Left lung (tissue), 10 donors: ENCODE data around the gene LAT. TPM values are rescaled to one million over a fixed set of nuclear protein-coding genes. Genes with fewer than 3 reads are reported as not detected.
"Not testable (repeated sequence)": the region's sequence is repeated elsewhere in the genome, so short reads cannot be mapped to it uniquely, and the experiment has no call there.

ENCODE experiments used
- ATAC-seq: fragments of 200-7000 bp; cut with Tn5 transposase; one replicate; pipeline ENCODE4 v1.9.1; 2020; ENCODE audit warnings: moderate library complexity
- DNase-seq, 4 donors: peaks; one replicate each; pipeline ENCODE4 v3.0.0-alpha.2; 2013 to 2020
- H3K27ac ChIP-seq, 2 donors: fragments of 200-600 bp; sonication (generic) in 1 of 2; one replicate each; pipeline versions ENCODE4 v1.5.0 to v1.8.0; 2020 to 2021
- H3K27me3 ChIP-seq, 2 donors: fragments of 200-600 bp; sonication (generic) in 1 of 2; one replicate each; pipeline versions ENCODE4 v1.5.0 to v1.8.0; 2020 to 2021
- H3K36me3 ChIP-seq, 2 donors: fragments of 200-600 bp; sonication (generic) in 1 of 2; one replicate each; pipeline versions ENCODE4 v1.5.0 to v1.8.0; 2020 to 2021
- H3K4me1 ChIP-seq, 2 donors: fragments of 200-600 bp; one replicate each; pipeline ENCODE4 v1.8.0; 2021
- H3K4me3 ChIP-seq, 2 donors: fragments of 200-600 bp; sonication (generic) in 1 of 2; one replicate each; pipeline versions ENCODE4 v1.5.0 to v1.8.0; 2020 to 2021; ENCODE audit warnings: mild to moderate bottlenecking in 1 of 2
- H3K9me3 ChIP-seq, 2 donors: fragments of 200-600 bp; sonication (generic) in 1 of 2; one replicate each; pipeline versions ENCODE4 v1.5.0 to v1.8.0; 2020 to 2021
- intact Hi-C, 2 donors: fragments of 100-400 bp; cut with DNase I; formaldehyde crosslinking; loops; one replicate each; pipeline versions ENCODE4 v1.11.2 to v1.14.2; 2022
- polyA plus RNA-seq, 6 donors: library from polyadenylated mRNA; unstranded; fragments of 120-200 nt; gene quantifications; one replicate each; pipeline ENCODE4 v1.2.1, GENCODE V29; 2013; ENCODE audit not compliant: insufficient read length in 6 of 6
- total RNA-seq, 2 donors: library from RNA; stranded (reverse); fragmentation: NEBNext Ultra II Directional; extraction: Animal tissue kit (Norgen Biotek cat#: 25700); gene quantifications; one replicate each; pipeline ENCODE4 v1.2.1, GENCODE V29; 2021
- TF ChIP-seq, protein P1 (sequence below), 2 donors: fragments of 200-600 bp; sonication (generic) in 1 of 2; IDR thresholded peaks; one replicate each; pipeline versions ENCODE4 v1.5.0 to v1.8.0; 2021; ENCODE audit warnings: antibody characterized with exemption in 2 of 2
- donor health status: DM: no; HTN: yes; CAD: no.
- donor health status: DM: no; HTN: no; CAD: no.

Gene LAT
- total and polyA plus RNA-seq, 8 donors: 5.1 to 14.0 (median 7.0) TPM

GRCh38 chr16:28937222-28937876, 47.5 kb upstream of the LAT start:
- peak in 1 of 4 donors; percentile 36 for DNase-seq
- Histone ChIP-seq H3K27ac (no peak overlapping the region), H3K27me3 (no peaks in the 10 kb centered on the region), H3K9me3 (no peaks in the 10 kb centered on the region), H3K36me3 (no peaks in the 10 kb centered on the region), H3K4me3 (no peak overlapping the region), H3K4me1 (peaks cover 0 to 13% of the 10 kb centered on the region in 2 donors)
- ATAC-seq: no peak
- TF ChIP-seq, protein P1, sequence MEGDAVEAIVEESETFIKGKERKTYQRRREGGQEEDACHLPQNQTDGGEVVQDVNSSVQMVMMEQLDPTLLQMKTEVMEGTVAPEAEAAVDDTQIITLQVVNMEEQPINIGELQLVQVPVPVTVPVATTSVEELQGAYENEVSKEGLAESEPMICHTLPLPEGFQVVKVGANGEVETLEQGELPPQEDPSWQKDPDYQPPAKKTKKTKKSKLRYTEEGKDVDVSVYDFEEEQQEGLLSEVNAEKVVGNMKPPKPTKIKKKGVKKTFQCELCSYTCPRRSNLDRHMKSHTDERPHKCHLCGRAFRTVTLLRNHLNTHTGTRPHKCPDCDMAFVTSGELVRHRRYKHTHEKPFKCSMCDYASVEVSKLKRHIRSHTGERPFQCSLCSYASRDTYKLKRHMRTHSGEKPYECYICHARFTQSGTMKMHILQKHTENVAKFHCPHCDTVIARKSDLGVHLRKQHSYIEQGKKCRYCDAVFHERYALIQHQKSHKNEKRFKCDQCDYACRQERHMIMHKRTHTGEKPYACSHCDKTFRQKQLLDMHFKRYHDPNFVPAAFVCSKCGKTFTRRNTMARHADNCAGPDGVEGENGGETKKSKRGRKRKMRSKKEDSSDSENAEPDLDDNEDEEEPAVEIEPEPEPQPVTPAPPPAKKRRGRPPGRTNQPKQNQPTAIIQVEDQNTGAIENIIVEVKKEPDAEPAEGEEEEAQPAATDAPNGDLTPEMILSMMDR (IDR thresholded peaks at IDR 0.05): no peak
- intact Hi-C loops: loop anchor here in 1 of 2 donors (10.0 kb wide), 1 partner anchor 113 kb away; the partner anchor contains the start of gene ATXN2L

GRCh38 chr16:28938721-28939120, 46.1 kb upstream of the LAT start:
- Histone ChIP-seq H3K4me1 (peaks cover 0 to 13% of the 10 kb centered on the region in 2 donors), H3K27ac (no peak overlapping the region), H3K4me3 (no peak overlapping the region), H3K9me3 (no peaks in the 10 kb centered on the region), H3K27me3 (no peaks in the 10 kb centered on the region), H3K36me3 (no peaks in the 10 kb centered on the region)
- TF ChIP-seq, protein P1 (IDR thresholded peaks at IDR 0.05): no peak
- no peak for ATAC-seq
- DNase-seq: no peak
- intact Hi-C loops: loop anchor here in 1 of 2 donors (10.0 kb wide), 1 partner anchor 114 kb away; the partner anchor contains the start of gene ATXN2L

GRCh38 chr16:28939825-28940224, 45.0 kb upstream of the LAT start:
- not testable (repeated sequence) for H3K4me3 ChIP-seq, DNase-seq, H3K27me3 ChIP-seq, ATAC-seq, H3K27ac ChIP-seq, H3K36me3 ChIP-seq, H3K9me3 ChIP-seq
- H3K4me1 ChIP-seq: peaks cover 0 to 13% of the 10 kb centered on the region in 2 donors
- intact Hi-C loops: loop anchor here in 1 of 2 donors (10.0 kb wide), 1 partner anchor 115 kb away; the partner anchor contains the start of gene ATXN2L

DNA sequence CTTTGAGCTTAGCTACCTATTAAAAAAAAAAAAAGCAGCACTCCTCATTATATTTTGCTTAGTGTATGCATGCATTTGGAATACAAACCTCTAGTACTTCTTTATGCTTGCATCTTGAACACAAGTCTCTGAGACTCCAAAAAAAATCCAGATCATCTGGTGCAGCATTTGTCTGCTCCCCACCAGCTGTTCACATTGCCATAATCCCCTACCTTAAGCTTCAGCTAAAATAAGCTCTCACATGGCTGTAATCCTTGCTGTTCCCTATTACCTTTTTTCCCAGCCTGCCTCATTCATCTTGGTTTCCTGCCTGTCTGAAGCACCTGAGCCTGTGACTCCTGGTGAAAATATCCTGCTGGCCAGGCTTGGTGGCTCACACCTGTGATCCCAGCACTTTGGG, 41.6 kb upstream of the LAT start:
- intact Hi-C loops: no loop called here

GRCh38 chr16:28946681-28947080, 38.2 kb upstream of the LAT start:
- H3K36me3 ChIP-seq: no peaks in the 10 kb centered on the region
- ATAC-seq (no peak), DNase-seq (no peak)
- no peak overlapping the region for H3K4me3 ChIP-seq
- peaks cover 6 to 19% of the 10 kb centered on the region in 2 donors for H3K4me1 ChIP-seq
- H3K27ac ChIP-seq: no peak overlapping the region
- TF ChIP-seq, protein P1 (IDR thresholded peaks at IDR 0.05): no peak
- intact Hi-C loops: no loop called here
- no peaks in the 10 kb centered on the region for H3K27me3 ChIP-seq
- H3K9me3 ChIP-seq: no peaks in the 10 kb centered on the region

More for the DNA sequence above, 41.6 kb upstream of the LAT start:
- Histone ChIP-seq H3K4me3 (no peak overlapping the region), H3K4me1 (peaks cover 4 to 11% of the 10 kb centered on the region in 2 donors), H3K27me3 (no peaks in the 10 kb centered on the region), H3K9me3 (no peaks in the 10 kb centered on the region), H3K27ac (no peak overlapping the region), H3K36me3 (no peaks in the 10 kb centered on the region)
- TF ChIP-seq, protein P1 (IDR thresholded peaks at IDR 0.05): no peak
- ATAC-seq: no peak
- no peak for DNase-seq
